ENCODE measurements around the gene GGNBP2. TPM values are rescaled to one million over a fixed set of nuclear protein-coding genes. Genes with fewer than 3 reads are reported as not detected.

The GGNBP2 gene
- total RNA-seq, 4 donors from 2014 or later: 41.6 to 55.8 (median 54.2) TPM

- Histone ChIP-seq H3K36me3 (peaks cover 43 to 91% (median 71%) of the 10 kb centered on the region in 4 donors), H3K27ac (replicated peaks in 1 of 4) (no peak overlapping the region), H3K4me3 (no peak overlapping the region), H3K9me3 (no peaks in the 10 kb centered on the region), H3K4me1 (peaks cover 0 to 4% (median 0%) of the 10 kb centered on the region in 4 donors), H3K27me3 (no peaks in the 10 kb centered on the region)
- WGBS: 77% methylated on average over 7 of the region's 7 CpGs
- DNase-seq (ENCODE audit: extremely low spot score): no peak
- intact Hi-C loops (cut with DNase I): no loop called here
- TF ChIP-seq CTCF (IDR thresholded peaks at IDR 0.05) (no peak), EP300 (IDR thresholded peaks at IDR 0.05) (no peak), POLR2A (IDR thresholded peaks at IDR 0.05; ENCODE audit: low read depth) (no peak), POLR2AphosphoS5 (IDR thresholded peaks at IDR 0.05) (no peak)
These were observed 46.0 kb upstream of the GGNBP2 start for GRCh38 chr17:36498560-36499300.

- 95% methylated on average over 14 of the region's 15 CpGs for WGBS
- Histone ChIP-seq H3K9me3 (no peaks in the 10 kb centered on the region), H3K4me1 (peaks cover 0 to 4% (median 0%) of the 10 kb centered on the region in 4 donors), H3K36me3 (peaks cover 30 to 91% (median 71%) of the 10 kb centered on the region in 4 donors), H3K27me3 (no peaks in the 10 kb centered on the region), H3K4me3 (no peak overlapping the region), H3K27ac (replicated peaks in 1 of 4) (no peak overlapping the region)
- no peak for DNase-seq (ENCODE audit: extremely low spot score)
- intact Hi-C loops (cut with DNase I): no loop called here
- TF ChIP-seq CTCF (IDR thresholded peaks at IDR 0.05) (no peak), POLR2AphosphoS5 (IDR thresholded peaks at IDR 0.05) (no peak), EP300 (IDR thresholded peaks at IDR 0.05) (no peak), POLR2A (IDR thresholded peaks at IDR 0.05; ENCODE audit: low read depth) (no peak)
These were observed 43.9 kb upstream of the GGNBP2 start for GRCh38 chr17:36500745-36501225.

GRCh38 chr17:36501351-36501750, 43.4 kb upstream of the GGNBP2 start:
- no peak for TF ChIP-seq EP300 (IDR thresholded peaks at IDR 0.05)
- no peak for TF ChIP-seq POLR2A (IDR thresholded peaks at IDR 0.05; ENCODE audit: low read depth)
- TF ChIP-seq POLR2AphosphoS5 (IDR thresholded peaks at IDR 0.05): no peak
- TF ChIP-seq CTCF (IDR thresholded peaks at IDR 0.05): no peak
- intact Hi-C loops (cut with DNase I): no loop called here
- Histone ChIP-seq H3K4me3 (no peak overlapping the region), H3K36me3 (peaks cover 25 to 91% (median 71%) of the 10 kb centered on the region in 4 donors), H3K4me1 (peaks cover 0 to 4% (median 0%) of the 10 kb centered on the region in 4 donors), H3K27ac (replicated peaks in 1 of 4) (no peak overlapping the region), H3K9me3 (no peaks in the 10 kb centered on the region), H3K27me3 (no peaks in the 10 kb centered on the region)
- WGBS: 90% methylated on average over 2 of the region's 3 CpGs
- no peak for DNase-seq (ENCODE audit: extremely low spot score)

GRCh38 chr17:36501963-36502362, 42.8 kb upstream of the GGNBP2 start:
- 92% methylated on average over 6 of the region's 6 CpGs for WGBS
- intact Hi-C loops (cut with DNase I): no loop called here

More at GRCh38 chr17:36501963-36502362, 42.8 kb upstream of the GGNBP2 start:
- Histone ChIP-seq H3K9me3 (no peaks in the 10 kb centered on the region), H3K4me1 (peaks cover 0 to 4% (median 0%) of the 10 kb centered on the region in 4 donors), H3K4me3 (no peak overlapping the region), H3K27ac (replicated peaks in 1 of 4) (no peak overlapping the region), H3K27me3 (no peaks in the 10 kb centered on the region), H3K36me3 (peaks cover 22 to 91% (median 72%) of the 10 kb centered on the region in 4 donors)
- TF ChIP-seq CTCF (IDR thresholded peaks at IDR 0.05): no peak
- no peak for DNase-seq (ENCODE audit: extremely low spot score)

Data from esophagus muscularis mucosa (tissue), 4 donors.